K562 (cell line): Measurements from ENCODE around the gene CDC25B. TPM values are rescaled to one million over a fixed set of nuclear protein-coding genes. Genes with fewer than 3 reads are reported as not detected.
A peak's percentile ranks its signal among the peaks of the same experiment; 100 is the strongest.

Source experiments
- CTBP1 ChIP-seq: fragments of 450-650 bp; IDR thresholded peaks from 2 replicates; pipeline ENCODE4 v1.6.1; 2016; ENCODE audit warnings: borderline replicate concordance
- ELF2 ChIP-seq: fragments of 250-450 bp; sonication (Bioruptor Pico); IDR thresholded peaks from 2 replicates; pipeline ENCODE4 v1.5.0; 2021; ENCODE audit warnings: mild to moderate bottlenecking
- HDAC1 ChIP-seq, 2 experiments: fragments of 450-650 bp; IDR thresholded peaks; 2 replicates each; pipeline ENCODE4 v1.6.1; 2016 to 2017; ENCODE audit warnings: inconsistent platforms in 1 of 2, mild to moderate bottlenecking in 1 of 2, moderate library complexity in 1 of 2
- HEY1 ChIP-seq: fragments of 250-450 bp; sonication (Bioruptor Pico); IDR thresholded peaks from 2 replicates; pipeline ENCODE4 v1.5.0; 2020; ENCODE audit warnings: mild to moderate bottlenecking, moderate library complexity, borderline replicate concordance
- MAZ ChIP-seq, 2 experiments: fragments of 450-650 bp in 1 of 2; sonication (generic) in 1 of 2; formaldehyde crosslinking; IDR thresholded peaks in 1 of 2; conservative IDR thresholded peaks in 1 of 2; 2 replicates each; pipeline versions ENCODE4 v1.4.0 to v1.5.0; 2020; ENCODE audit warnings: mild to moderate bottlenecking in 1 of 2, missing genetic modification reagents in 1 of 2
- MYNN ChIP-seq, 2 experiments: sonication (generic); formaldehyde crosslinking in 1 of 2; IDR thresholded peaks; 2 replicates each; pipeline versions ENCODE4 v1.5.0 to v1.6.1; 2016 to 2020; ENCODE audit warnings: antibody characterized with exemption in 1 of 2, missing genetic modification reagents in 1 of 2
- RBBP5 ChIP-seq: fragments of 200-600 bp; sonication (generic); IDR thresholded peaks from 2 replicates; pipeline ENCODE4 v1.6.1; 2012; ENCODE audit warnings: borderline replicate concordance, mild to moderate bottlenecking, low read length, control low read depth, inconsistent platforms; ENCODE audit not compliant: insufficient read depth, poor library complexity, severe bottlenecking
- RCOR1 ChIP-seq, 2 experiments: IDR thresholded peaks; 2 replicates each; pipeline ENCODE4 v1.6.1; 2012; ENCODE audit warnings: low read depth in 2 of 2, low read length in 2 of 2, borderline replicate concordance in 1 of 2, improper control_type of control experiment in 1 of 2
- SMARCA5 ChIP-seq: fragments of 450-650 bp; IDR thresholded peaks from 2 replicates; pipeline ENCODE4 v1.6.1; 2016
- SMARCC2 ChIP-seq: fragments of 450-650 bp; IDR thresholded peaks from 2 replicates; pipeline ENCODE4 v1.6.1; 2017; ENCODE audit warnings: antibody characterized with exemption, moderate library complexity, mild to moderate bottlenecking, low read depth
- TEAD1 ChIP-seq, 2 experiments: fragments of 450-650 bp in 1 of 2; sonication (generic) in 1 of 2; formaldehyde crosslinking; IDR thresholded peaks; 2 replicates each; pipeline versions ENCODE4 v1.4.0 to v1.8.0; 2020 to 2022; ENCODE audit warnings: mild to moderate bottlenecking in 2 of 2, missing genetic modification reagents in 1 of 2
- ZNF197 ChIP-seq: fragments of 200-800 bp; sonication (Bioruptor generic); IDR thresholded peaks from 2 replicates; pipeline ENCODE4 v1.6.1; 2016; ENCODE audit warnings: low read depth, missing genetic modification characterization, missing compliant biosample characterization
- ZNF384 ChIP-seq: IDR thresholded peaks from 2 replicates; pipeline ENCODE4 v1.6.1; 2012; ENCODE audit warnings: low read depth, low read length, improper control_type of control experiment
- ZNF57 ChIP-seq: fragments of 450-650 bp; formaldehyde crosslinking; IDR thresholded peaks from 2 replicates; pipeline ENCODE4 v1.4.0; 2020; ENCODE audit warnings: mild to moderate bottlenecking, moderate library complexity
- polyA plus RNA-seq, 8 experiments: library from polyadenylated mRNA; depleted of rRNA in 4 of 8; stranded (reverse) in 5 of 8; unstranded in 3 of 8; fragments of >200 nt; fragmentation: Nextera tagmentation in 2 of 8; fragmentation: Illumina TruSeq in 1 of 8; extraction: Ambion mirVana in 2 of 8; extraction: Trizol in 1 of 8; gene quantifications; 2 replicates each; pipeline versions ENCODE4 v1.2.1 to v1.2.3, GENCODE V29; 2011 to 2014; ENCODE audit warnings: inconsistent platforms in 1 of 8, missing spikeins in 1 of 8
- total RNA-seq, 7 experiments: library from RNA; depleted of rRNA in 6 of 7; stranded (reverse); fragments of >200 nt in 6 of 7; fragmentation: Illumina TruSeq in 2 of 7; extraction: Trizol in 2 of 7; gene quantifications; 2 replicates each; pipeline versions ENCODE4 v1.2.1 to v1.2.3, GENCODE V29; 2011 to 2021; ENCODE audit warnings: low replicate concordance in 1 of 7
- TF ChIP-seq, protein P1 (sequence below), 2 experiments: fragments of 150-350 bp in 1 of 2; IDR thresholded peaks; 2 replicates each; pipeline ENCODE4 v1.6.1; 2012 to 2016; ENCODE audit warnings: low read depth in 2 of 2, low read length in 2 of 2, mild to moderate bottlenecking in 1 of 2, moderate library complexity in 1 of 2
- TF ChIP-seq, protein P2 (sequence below), 2 experiments: IDR thresholded peaks; 2 replicates each; pipeline ENCODE4 v1.6.1; 2012; ENCODE audit warnings: improper control_type of control experiment in 2 of 2, low read depth in 2 of 2, low read length in 2 of 2, borderline replicate concordance in 1 of 2
- TF ChIP-seq, protein P3 (sequence below): sonication (generic); IDR thresholded peaks from 2 replicates; pipeline ENCODE4 v1.6.1; 2016

CDC25B gene
- total and polyA plus RNA-seq, 9 of the 15 experiments (the other 6 are each of a cell fraction or from before 2014, with no cell fraction given): 2.3 to 35.7 (median 9.5) TPM

DNA sequence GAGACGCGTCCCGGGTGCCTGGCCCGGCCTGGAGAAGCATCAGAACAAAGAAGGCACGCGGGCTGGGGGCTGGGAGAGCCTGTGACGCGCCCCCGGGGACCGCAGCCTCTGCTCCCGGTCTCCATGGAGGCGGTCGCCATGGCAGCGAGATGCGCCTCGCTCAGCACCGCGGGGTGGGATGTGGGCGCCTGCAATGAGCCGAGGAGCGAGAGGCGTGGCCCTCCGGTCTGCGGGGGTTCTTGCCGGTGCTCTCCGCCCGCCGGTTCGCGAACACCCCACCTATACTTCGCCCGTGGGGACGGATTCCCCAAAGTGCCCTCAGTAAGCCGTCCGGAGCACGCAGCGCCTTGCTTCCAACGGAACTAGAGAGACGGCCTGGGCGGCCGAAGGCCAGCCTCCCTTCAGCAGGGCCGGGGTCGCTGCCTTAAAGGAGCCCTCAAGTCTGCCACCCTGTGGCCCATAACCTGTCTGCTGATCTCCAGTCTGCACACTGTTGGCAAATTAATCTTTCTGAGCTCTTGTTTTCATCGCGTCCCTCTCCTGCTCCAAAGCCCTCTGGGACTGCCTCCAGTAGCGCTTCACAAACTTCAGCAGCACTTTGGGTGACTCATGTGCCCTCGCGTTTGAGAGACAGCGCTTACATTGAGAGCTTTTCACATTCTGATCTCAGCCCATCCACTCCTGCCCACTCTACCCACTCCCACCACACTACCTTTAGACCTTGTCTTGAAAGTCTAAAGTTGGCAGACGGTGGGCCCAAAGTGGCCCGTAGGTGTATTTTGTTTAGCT lies 27.6 kb upstream of the CDC25B start (continued):
- TF ChIP-seq, protein P1, sequence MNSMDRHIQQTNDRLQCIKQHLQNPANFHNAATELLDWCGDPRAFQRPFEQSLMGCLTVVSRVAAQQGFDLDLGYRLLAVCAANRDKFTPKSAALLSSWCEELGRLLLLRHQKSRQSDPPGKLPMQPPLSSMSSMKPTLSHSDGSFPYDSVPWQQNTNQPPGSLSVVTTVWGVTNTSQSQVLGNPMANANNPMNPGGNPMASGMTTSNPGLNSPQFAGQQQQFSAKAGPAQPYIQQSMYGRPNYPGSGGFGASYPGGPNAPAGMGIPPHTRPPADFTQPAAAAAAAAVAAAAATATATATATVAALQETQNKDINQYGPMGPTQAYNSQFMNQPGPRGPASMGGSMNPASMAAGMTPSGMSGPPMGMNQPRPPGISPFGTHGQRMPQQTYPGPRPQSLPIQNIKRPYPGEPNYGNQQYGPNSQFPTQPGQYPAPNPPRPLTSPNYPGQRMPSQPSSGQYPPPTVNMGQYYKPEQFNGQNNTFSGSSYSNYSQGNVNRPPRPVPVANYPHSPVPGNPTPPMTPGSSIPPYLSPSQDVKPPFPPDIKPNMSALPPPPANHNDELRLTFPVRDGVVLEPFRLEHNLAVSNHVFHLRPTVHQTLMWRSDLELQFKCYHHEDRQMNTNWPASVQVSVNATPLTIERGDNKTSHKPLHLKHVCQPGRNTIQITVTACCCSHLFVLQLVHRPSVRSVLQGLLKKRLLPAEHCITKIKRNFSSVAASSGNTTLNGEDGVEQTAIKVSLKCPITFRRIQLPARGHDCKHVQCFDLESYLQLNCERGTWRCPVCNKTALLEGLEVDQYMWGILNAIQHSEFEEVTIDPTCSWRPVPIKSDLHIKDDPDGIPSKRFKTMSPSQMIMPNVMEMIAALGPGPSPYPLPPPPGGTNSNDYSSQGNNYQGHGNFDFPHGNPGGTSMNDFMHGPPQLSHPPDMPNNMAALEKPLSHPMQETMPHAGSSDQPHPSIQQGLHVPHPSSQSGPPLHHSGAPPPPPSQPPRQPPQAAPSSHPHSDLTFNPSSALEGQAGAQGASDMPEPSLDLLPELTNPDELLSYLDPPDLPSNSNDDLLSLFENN (IDR thresholded peaks at IDR 0.05; ENCODE audit: low read depth in 2 of 2, low read length in 2 of 2): no peak
- TF ChIP-seq CTBP1 (peak; percentile 74), MYNN (IDR thresholded peaks at IDR 0.05) (peak; percentile 78), MYNN (CRISPR knock-in tag; IDR thresholded peaks at IDR 0.05) (0 out of 2 replicates have a peak, but pooled peaks have one; percentile 47), ZNF197 (CRISPR knock-in tag) (no peak), TEAD1 (CRISPR knock-in tag; IDR thresholded peaks at IDR 0.05) (peak in 1 of 2 experiments; percentile 2; a peak in 1 of 4 replicates), RBBP5 (peak; percentile 10), HEY1 (CRISPR knock-in tag) (no peak), HDAC1 (IDR thresholded peaks at IDR 0.05) (0 out of 4 replicates have a peak, but pooled peaks of 1 of the 2 experiments have one; percentile 34), SMARCC2 (no peak), ZNF384 (no peak), ELF2 (no peak), MAZ (CRISPR knock-in tag; conservative IDR thresholded peaks at IDR 0.05 in 1 of 2, IDR thresholded peaks at IDR 0.05 in 1 of 2) (peak in 1 of 2 experiments; percentile 8; a peak in 1 of 4 replicates), RCOR1 (IDR thresholded peaks at IDR 0.05; ENCODE audit: borderline replicate concordance in 1 of 2, low read depth in 2 of 2, low read length in 2 of 2) (peak in 1 of 2 experiments; percentile 59; a peak in 1 of 4 replicates), SMARCA5 (0 out of 2 replicates have a peak, but pooled peaks have one; percentile 11), ZNF57 (CRISPR knock-in tag) (no peak)
- TF ChIP-seq, protein P2, sequence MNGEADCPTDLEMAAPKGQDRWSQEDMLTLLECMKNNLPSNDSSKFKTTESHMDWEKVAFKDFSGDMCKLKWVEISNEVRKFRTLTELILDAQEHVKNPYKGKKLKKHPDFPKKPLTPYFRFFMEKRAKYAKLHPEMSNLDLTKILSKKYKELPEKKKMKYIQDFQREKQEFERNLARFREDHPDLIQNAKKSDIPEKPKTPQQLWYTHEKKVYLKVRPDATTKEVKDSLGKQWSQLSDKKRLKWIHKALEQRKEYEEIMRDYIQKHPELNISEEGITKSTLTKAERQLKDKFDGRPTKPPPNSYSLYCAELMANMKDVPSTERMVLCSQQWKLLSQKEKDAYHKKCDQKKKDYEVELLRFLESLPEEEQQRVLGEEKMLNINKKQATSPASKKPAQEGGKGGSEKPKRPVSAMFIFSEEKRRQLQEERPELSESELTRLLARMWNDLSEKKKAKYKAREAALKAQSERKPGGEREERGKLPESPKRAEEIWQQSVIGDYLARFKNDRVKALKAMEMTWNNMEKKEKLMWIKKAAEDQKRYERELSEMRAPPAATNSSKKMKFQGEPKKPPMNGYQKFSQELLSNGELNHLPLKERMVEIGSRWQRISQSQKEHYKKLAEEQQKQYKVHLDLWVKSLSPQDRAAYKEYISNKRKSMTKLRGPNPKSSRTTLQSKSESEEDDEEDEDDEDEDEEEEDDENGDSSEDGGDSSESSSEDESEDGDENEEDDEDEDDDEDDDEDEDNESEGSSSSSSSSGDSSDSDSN (IDR thresholded peaks at IDR 0.05; ENCODE audit: borderline replicate concordance in 1 of 2, low read depth in 2 of 2, low read length in 2 of 2): no peak
- TF ChIP-seq, protein P3, sequence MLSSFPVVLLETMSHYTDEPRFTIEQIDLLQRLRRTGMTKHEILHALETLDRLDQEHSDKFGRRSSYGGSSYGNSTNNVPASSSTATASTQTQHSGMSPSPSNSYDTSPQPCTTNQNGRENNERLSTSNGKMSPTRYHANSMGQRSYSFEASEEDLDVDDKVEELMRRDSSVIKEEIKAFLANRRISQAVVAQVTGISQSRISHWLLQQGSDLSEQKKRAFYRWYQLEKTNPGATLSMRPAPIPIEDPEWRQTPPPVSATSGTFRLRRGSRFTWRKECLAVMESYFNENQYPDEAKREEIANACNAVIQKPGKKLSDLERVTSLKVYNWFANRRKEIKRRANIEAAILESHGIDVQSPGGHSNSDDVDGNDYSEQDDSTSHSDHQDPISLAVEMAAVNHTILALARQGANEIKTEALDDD: no peak
